Renal cortex interstitium (tissue), 11 donors: ENCODE measurements around the gene CNBP. TPM values are rescaled to one million over a fixed set of nuclear protein-coding genes. Genes with fewer than 3 reads are reported as not detected.
"Not testable (repeated sequence)": the region's sequence is repeated elsewhere in the genome, so short reads cannot be mapped to it uniquely, and the experiment has no call there.

Experiments used
- DNase-seq, 11 donors: peaks; one replicate each; pipeline ENCODE4 v3.0.0-alpha.2; 2013; ENCODE audit warnings: low read depth in 9 of 11, low spot score in 4 of 11; ENCODE audit errors: extremely low read depth in 1 of 11
- polyA plus RNA-seq, 3 donors: library from polyadenylated mRNA; unstranded; fragments of 120-200 nt; gene quantifications; one replicate each; pipeline ENCODE4 v1.2.1, GENCODE V29; 2013; ENCODE audit not compliant: insufficient read length in 3 of 3

Gene CNBP
- polyA plus RNA-seq, 3 donors: 362 to 446 (median 401) TPM

DNA sequence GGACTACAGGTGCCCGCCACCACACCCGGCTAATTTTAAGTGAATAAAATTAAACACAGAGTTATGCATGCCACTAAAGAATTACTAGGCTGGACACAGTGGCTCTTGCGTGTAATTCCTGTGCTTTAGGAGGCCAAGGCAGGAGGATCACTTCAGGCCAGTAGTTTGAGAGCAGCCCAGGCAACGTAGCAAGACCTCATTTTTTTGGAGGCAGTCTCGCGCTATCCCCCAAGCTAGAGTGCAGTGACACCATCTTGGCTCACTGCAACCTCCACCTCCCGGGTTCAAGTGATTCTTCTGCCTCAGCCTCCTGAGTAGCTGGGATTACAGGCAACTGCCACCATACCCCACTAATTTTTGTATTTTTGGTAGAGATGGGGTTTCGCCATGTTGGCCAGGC, 18.1 kb downstream of the CNBP start:
- DNase-seq: not testable (repeated sequence)

DNA sequence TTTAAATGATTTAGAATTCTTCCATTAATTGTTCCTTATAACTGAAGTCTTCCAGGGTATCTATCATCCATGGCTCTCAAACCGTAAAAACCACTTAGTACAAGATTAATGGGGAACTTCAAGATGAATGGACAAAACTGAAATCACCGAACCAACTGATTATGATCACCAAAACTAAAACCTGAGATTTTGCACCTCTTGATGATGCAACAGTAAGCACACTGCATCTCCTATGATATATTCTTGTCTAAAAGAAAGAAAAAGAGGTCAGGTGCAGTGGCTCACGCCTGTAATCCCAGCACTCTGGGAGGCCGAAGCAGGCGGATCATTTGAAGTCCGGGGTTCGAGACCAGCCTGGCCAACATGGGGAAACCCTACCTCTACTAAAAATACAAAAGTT, 19.2 kb downstream of the CNBP start:
- DNase-seq: no peak

DNA sequence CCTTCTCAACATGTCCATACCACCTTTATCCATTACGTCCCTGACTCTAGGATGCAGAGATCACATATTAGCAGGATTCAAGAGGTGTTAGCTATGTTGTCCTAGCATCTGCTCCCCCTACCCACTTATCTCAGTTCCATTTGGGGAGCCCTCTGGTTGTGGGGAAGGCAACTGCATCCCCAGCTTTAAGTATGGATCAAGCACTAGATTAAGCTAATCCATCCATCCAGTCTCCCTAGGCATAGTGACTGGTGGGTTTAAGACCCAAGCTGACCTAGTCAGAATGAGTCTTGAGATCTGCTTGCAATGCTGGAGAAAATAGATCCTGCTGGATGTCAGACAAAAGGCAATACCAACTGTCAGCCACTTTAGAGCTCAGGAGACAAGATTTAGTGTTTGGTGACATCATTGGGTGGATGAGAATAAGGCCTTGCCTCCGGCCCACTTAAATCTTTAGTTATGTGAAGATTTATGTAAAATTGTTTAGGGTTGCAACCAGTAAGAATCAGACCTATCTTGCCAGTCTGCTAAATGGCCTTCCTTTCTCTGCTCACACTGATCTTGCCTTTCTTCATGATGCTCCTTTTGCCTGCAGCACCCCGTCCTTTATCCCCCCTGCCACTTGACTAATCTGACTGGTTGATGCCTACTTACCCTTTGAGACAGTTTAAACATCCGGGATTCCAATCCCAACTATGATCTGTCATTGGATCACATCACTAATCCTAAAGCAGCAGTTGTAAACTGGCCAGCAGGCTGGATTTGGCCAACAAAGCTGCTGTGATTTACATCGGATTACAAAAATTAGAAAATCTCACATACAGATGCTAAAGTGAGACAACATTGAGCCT, 20.7 kb downstream of the CNBP start:
- no peak for DNase-seq

DNA sequence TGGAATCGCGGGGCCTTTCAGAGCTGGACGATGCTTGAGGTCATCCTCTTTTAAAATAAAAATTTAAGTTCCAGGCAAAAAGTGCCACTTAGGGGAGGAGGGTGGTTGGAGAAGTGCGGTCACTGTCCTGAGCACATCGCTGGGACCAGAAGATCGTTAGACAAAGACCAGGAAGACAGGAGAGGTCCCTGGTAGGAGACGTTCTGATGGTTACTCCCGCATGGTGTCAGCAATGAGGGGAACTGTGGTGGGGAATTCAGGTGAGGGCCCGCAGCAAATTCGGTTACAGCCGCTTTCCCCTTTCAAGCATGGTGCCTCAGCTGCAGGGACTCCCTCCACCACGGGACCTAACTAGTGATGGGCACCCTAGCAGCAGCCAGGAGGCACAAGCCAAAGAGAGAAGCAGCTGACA, 21.8 kb downstream of the CNBP start:
- DNase-seq: no peak

DNA sequence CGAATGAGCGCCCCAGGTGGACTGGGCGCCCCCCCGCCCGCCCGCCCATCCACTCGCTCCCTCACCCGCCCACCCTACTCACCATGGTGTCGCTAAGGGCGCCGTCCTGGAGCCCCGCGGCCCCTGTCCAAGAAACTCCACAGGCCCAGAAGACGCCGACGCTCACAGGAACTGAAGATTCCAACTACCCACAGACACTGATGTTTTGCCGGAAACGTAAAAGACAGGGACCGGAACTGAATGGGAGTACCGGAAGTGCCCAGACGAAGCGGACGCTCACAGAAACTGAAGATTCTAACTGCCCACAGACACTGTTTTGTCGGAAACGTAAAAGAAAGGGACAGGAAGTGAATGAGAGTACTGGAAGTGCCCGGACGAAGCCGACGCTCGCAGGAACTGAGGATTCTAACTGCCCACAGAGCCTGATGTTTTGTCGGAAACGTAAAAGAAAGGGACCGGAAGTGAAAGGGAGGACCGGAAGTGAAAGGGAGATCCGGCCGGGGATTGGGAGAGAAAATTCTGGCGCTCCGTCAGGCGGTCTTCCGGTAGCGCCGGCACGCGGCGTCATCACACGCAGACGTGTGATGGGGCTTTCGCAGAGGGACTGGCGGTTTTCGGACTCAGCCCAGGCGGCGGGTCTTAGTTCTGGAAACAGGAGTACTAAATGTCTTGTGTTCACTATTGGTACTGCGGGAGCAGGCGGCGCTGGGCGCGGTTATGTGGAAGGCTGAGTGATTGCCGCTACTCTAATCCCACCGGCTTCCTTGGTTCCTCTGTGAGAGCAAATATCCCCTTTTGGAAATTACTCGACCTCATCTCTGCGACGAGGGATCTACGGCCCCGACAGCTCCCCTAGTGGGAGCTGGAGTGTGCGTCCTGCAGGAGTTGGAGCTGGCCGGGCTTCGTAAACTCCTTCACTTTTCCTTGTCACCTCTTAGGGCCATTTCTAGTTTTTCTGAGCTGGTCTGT, 22.5 kb downstream of the CNBP start, which contains the start of gene ISY1:
ISY1 (minus strand) TSS at position 173 of the 969 bp plus-strand sequence; CDS start at position 85, 88 bp downstream.
- peak; percentile 90 to 97 (median 94) for DNase-seq

DNA sequence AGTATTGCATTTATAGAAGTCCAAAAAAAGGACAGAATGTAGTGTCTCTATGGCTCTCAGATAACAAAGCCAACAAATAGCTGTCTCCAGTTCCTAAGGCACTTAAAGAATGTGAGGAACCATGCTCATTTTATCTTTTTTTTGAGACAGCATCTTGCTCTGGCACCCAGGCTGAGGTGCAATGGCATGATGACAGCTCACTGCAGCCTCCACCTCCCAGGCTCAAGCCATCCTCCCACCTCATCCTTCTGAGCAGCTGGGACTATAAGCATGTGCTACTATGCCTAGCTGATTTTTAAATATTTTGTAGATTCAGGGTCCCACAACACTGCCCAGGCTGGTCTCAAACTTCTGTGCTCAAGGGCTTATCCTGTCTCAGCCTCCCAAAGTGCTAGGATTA, 38.9 kb downstream of the CNBP start:
- no peak for DNase-seq

DNA sequence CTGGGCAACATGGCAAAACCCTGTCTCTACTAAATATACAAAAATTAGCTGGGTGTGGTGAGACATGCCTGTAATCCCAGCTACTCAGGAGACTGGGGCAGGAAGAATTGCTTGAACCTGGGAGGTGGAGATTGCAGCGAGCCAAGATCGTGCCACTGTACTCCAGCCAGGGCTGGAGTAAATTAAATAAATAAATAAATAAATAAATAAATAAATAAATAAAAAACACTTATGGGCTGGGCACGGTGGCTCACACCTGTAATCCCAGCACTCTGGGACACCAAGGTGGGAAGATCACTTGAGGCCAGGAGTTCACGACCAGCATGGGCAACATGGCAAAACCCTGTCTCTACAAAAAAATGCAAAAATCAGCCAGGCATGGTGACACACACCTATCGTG, 42.7 kb downstream of the CNBP start:
- not testable (repeated sequence) for DNase-seq

DNA sequence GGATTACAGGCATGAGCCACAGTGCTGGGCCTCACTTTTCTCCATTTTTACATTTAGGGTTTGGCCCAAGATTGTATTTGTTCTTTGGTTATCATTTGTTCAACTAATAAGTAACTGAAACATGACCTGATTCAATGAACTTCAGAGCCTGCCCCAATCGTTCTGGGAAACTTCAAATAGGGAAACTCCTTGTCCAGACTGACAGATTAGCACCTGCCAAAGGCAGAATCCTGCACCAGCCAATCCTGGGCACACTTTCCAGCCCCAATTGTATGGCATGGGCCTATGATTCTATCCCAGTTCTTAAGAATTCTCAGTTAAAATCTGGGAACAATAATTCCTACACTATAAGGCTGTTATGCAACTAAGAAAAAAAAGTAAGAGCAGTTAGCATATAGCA, 43.8 kb downstream of the CNBP start:
- no peak for DNase-seq

DNA sequence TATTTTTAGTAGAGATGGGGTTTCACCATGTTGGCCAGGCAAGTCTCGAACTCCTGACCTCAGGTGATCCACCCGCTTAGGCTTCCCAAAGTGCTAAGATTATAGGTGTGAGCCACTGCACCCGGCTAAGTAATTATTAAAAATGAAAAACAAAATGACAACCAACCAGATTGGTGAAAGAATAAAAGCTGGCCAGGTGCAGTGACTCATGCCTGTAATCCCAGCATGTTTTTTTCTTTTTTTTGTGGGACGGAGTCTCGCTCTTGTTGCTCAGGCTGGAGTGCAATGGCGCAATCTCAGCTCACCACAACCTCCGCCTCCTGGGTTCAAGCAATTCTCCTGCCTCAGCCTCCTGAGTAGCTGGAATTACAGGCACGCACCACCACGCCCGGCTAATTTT, 47.4 kb downstream of the CNBP start:
- DNase-seq: not testable (repeated sequence)

DNA sequence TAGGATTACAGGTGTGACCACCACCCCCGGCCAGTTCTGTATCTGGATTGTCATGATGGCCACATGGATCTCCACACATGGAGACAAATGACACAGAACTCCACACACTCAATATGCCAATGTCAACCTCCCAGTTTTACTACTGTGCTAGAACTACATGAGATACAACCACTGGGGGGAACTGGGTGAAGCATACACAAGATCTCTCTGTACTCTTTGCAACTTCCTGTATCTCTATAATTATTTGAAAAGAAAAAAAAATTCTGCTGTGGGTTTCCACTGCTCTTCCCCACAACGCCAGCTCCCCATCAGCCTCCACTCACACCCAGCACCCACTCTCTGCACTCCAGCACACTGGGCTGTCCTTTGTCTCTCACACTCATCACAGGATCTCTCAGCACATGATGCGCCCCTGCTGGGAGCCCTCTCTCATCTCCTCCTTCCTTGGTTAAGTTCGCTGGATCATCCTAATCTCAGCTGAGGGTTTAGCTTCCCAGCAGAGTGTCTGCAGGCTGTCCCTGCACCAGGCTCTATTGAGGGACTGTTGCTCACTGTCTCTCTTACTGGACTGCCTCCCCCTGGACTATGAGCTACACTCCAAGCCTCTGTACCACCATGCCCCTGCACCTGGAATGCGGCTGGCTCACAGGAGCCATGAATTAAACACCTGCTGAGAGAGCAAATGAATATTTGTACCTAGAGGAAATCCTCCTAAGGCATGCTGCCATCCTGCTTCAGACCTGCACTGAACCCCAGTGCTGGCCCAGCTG, 51.4 kb downstream of the CNBP start:
- no peak for DNase-seq

DNA sequence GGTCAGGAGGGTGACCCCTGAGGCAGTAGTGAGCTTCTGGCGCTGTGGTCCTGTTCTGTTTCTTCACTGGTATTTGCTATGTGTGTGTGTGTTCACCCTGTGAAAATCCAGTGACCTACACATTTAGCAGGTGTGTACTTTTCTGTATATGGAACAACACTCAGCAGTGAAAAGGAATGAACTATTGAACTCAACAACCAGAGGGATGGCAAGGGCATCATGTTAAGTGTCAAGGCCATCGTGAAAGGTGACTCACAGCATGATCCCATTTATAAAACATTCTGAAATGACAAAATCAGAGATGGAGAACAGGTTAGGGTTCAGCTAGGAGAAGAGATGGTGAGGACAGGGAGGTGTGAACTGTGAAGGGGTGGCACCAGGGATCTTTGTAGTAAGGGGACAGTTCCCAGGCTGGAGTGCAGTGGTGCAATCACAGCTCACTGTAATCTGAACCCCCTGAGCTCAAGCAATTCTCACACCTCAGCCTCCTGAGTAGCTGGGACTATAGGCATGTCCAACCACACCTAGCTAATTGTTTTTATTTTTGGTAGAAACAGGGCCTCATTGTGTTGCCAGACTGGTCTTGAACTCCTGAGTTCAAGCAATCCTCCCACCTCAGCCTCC, 52.1 kb downstream of the CNBP start:
- no peak for DNase-seq

DNA sequence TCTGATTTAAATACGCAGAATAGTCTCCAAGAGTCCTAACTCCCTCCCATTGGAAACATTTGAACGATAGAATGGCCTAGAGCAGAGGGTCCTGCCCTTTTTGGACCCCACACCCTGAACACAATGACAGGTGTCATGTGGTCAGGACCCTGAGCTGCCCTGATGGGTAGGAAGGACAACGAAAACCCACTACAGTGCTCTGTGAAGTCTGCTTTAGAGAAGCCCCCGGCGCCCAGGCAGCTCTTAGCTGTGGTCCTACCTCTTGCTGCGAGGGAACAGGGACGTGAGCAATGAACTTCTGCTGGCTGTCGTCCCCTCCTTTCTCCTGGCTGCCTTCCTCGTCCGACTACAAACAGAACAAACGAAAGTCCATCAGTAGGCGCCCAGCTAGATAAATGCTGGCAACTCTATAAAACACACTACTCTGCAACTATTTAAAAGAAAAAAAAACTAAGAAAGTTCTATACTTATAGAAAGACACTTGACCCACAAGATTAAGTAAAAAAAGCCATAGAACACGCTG, 53.3 kb downstream of the CNBP start:
- no peak for DNase-seq

DNA sequence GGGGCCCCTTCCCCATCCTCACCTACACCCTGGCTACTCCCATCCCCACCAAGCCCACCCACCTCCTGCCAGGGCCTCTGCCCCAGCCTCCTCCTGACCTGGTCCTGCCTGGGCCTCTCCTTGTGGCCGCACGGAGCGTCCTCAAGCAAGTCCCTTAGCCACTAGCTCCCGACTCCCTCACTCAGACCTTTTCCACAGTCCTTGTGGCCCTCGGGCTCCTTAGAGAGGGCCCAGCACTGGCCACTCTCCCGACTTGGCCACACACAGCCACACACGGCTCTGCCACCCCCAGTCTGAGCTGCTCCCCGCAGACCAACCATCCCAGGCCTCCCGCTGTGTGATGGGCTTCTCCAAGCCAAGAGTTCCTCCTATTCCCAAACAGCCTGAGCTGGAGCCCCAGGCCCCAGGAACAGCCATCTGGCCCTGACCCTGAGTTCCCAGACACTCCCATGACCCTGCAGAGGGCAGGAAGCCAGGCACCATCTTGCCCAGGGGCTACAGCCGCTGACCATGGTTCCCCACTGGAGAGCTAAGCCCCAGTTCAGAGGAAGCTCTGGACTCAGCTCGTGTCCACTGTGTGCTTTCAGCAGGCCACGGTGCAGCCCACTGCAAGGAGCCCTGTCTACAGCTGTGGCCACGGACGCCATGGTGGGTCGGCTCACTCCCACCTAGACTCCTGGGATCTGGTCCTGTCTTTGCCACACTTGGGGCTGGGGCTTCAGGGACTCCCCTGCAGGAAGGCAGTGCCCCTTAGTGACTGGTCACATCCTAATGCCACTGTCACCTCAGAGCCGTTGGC, 55.1 kb downstream of the CNBP start:
- no peak for DNase-seq

DNA sequence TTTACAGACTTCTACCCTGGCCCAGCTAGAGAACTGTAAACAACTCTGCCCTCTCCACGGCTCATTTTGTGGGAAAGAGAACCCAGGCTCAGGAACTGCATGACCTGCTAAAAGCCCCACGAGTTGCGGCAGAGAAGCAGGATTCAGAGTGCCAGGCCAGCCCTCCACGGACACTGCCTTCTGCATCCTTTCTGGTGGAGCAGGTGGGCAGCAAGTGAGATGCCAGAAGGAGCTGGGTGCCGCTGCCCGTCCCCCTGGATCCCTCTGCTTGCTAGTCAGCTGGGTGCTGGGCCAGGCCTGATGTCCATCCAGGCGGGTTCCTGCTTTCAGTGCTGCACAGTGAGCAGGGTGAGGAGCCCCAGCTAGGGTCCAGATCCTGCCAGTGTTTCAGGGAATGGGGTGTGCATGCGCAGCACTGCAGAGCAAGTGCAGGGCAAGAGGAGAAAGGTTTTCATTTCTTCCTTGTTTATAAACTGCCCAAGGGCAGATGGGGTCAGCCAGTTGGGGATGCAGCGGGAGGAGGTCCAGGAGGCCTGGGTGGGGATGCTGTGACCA, 56.9 kb downstream of the CNBP start:
- DNase-seq: no peak

DNA sequence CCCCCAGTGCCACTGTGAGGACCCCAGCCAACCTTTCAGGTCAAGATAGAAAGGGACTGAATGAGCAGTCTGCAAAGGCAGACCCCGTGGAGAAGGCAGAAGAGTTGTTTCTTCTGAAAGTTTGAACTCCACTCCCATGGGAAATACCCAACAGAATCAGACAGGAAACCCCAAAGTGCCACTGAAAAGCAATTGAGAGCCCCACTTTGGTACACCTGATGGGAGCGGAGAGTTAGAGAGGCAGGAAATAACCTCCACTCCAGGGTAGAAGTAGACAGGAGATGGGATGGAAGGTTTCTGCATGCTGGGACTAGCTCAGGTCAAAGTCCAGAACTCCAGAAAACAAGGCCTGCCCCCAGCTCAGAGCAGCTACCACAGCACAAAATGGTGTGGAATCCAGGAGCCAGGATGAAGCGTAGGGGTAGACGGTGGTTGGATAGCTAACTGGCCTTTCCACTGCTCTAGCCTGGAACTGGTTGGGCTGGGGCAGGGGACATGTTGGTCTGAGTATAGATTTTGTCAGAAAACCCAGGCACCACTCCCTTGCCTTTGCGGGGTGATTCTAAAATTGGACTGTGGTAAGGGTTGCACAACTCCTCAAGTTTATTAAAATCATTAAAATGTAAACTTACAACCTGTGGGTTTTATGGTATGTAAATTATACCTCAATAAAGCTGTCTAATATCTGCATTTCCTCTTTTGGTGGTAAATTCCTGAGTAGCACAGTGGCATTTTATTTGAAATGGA, 60.2 kb downstream of the CNBP start:
- no peak for DNase-seq

DNA sequence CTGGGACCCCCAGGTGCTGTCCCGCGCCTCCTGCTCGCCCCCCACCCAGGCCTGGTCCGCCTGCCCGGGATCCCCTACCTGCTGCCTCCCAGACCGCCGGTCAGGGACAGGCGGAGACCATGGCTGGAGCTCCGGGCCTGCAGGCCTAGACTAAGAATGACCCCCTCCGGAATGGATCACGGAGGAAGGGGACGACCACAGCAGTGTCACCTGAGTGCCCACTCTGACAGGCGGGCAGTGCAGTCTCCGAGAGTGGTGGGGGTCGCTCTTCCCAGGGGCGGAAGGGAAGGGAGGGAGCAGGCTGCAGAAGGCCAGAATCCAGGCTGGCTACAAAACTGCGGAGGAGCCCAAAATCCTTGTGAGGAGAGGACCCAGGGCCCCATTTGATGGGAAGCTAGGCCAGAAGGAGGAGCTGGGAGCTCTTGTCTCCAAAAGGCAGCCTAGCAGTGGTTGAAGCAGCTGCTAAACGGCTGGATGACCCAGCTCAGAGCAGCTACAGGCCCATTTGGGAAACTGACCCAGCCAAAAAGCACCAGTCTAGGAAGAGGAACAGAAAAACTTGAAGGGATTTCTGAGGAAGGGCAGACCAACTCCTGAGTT, 61.2 kb downstream of the CNBP start:
- DNase-seq: peak in 1 of 11 donors; percentile 14
